HepG2 (cell line): ENCODE data around the gene PPFIA2.

ENCODE experiments used
- PHF8 ChIP-seq: sonication (generic); formaldehyde crosslinking; IDR thresholded peaks from 2 replicates; pipeline ENCODE4 v1.5.0; 2020; ENCODE audit warnings: missing genetic modification reagents
- POLR2AphosphoS5 ChIP-seq: IDR thresholded peaks from 2 replicates; pipeline ENCODE4 v1.6.1; 2012; ENCODE audit warnings: low read depth, low read length
- SP4 ChIP-seq: sonication (generic); formaldehyde crosslinking; IDR thresholded peaks from 2 replicates; pipeline ENCODE4 v1.8.1; 2023; ENCODE audit warnings: mild to moderate bottlenecking, missing genetic modification reagents
- ZNF678 ChIP-seq: sonication (generic); formaldehyde crosslinking; IDR thresholded peaks from 2 replicates; pipeline ENCODE4 v1.4.0; 2020; ENCODE audit warnings: mild to moderate bottlenecking, missing genetic modification reagents
- TF ChIP-seq, protein P1 (sequence below): sonication (generic); formaldehyde crosslinking; IDR thresholded peaks from 2 replicates; pipeline ENCODE4 v1.5.0; 2020; ENCODE audit warnings: mild to moderate bottlenecking, missing genetic modification reagents, moderate library complexity
- TF ChIP-seq, protein P2 (sequence below): sonication (generic); formaldehyde crosslinking; IDR thresholded peaks from 2 replicates; pipeline ENCODE4 v1.8.0; 2022; ENCODE audit warnings: mild to moderate bottlenecking, missing genetic modification reagents

- TF ChIP-seq, protein P1, sequence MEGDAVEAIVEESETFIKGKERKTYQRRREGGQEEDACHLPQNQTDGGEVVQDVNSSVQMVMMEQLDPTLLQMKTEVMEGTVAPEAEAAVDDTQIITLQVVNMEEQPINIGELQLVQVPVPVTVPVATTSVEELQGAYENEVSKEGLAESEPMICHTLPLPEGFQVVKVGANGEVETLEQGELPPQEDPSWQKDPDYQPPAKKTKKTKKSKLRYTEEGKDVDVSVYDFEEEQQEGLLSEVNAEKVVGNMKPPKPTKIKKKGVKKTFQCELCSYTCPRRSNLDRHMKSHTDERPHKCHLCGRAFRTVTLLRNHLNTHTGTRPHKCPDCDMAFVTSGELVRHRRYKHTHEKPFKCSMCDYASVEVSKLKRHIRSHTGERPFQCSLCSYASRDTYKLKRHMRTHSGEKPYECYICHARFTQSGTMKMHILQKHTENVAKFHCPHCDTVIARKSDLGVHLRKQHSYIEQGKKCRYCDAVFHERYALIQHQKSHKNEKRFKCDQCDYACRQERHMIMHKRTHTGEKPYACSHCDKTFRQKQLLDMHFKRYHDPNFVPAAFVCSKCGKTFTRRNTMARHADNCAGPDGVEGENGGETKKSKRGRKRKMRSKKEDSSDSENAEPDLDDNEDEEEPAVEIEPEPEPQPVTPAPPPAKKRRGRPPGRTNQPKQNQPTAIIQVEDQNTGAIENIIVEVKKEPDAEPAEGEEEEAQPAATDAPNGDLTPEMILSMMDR (CRISPR knock-in tag): no peak
- no peak for TF ChIP-seq ZNF678
- no peak for TF ChIP-seq SP4
- no peak for TF ChIP-seq POLR2AphosphoS5
- TF ChIP-seq, protein P2, sequence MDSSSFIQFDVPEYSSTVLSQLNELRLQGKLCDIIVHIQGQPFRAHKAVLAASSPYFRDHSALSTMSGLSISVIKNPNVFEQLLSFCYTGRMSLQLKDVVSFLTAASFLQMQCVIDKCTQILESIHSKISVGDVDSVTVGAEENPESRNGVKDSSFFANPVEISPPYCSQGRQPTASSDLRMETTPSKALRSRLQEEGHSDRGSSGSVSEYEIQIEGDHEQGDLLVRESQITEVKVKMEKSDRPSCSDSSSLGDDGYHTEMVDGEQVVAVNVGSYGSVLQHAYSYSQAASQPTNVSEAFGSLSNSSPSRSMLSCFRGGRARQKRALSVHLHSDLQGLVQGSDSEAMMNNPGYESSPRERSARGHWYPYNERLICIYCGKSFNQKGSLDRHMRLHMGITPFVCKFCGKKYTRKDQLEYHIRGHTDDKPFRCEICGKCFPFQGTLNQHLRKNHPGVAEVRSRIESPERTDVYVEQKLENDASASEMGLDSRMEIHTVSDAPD (CRISPR knock-in tag): no peak
- TF ChIP-seq PHF8 (CRISPR knock-in tag): no peak
These were observed 294.0 kb downstream of the PPFIA2 start for GRCh38 chr12:81465191-81465590.
